A673 (cell line): Measurements from ENCODE around the gene ADAM30.

Experiments used
- EZH2 ChIP-seq: fragments of 200-600 bp; sonication (generic); IDR thresholded peaks from 2 replicates; pipeline ENCODE4 v1.6.1; 2017; ENCODE audit warnings: borderline replicate concordance, low read depth, mild to moderate bottlenecking, mixed read lengths, antibody characterized with exemption, low read length; ENCODE audit not compliant: poor library complexity, severe bottlenecking
- TF ChIP-seq, protein P1 (sequence below): fragments of 300-800, 200-600 bp; sonication (generic); conservative IDR thresholded peaks from 2 replicates; pipeline ENCODE4 v1.5.1; 2017; ENCODE audit warnings: low read depth, mild to moderate bottlenecking, antibody characterized with exemption, low read length, moderate library complexity, mixed read lengths

GRCh38 chr1:119883826-119884225 is 12.5 kb downstream of the ADAM30 start:
- TF ChIP-seq, protein P1, sequence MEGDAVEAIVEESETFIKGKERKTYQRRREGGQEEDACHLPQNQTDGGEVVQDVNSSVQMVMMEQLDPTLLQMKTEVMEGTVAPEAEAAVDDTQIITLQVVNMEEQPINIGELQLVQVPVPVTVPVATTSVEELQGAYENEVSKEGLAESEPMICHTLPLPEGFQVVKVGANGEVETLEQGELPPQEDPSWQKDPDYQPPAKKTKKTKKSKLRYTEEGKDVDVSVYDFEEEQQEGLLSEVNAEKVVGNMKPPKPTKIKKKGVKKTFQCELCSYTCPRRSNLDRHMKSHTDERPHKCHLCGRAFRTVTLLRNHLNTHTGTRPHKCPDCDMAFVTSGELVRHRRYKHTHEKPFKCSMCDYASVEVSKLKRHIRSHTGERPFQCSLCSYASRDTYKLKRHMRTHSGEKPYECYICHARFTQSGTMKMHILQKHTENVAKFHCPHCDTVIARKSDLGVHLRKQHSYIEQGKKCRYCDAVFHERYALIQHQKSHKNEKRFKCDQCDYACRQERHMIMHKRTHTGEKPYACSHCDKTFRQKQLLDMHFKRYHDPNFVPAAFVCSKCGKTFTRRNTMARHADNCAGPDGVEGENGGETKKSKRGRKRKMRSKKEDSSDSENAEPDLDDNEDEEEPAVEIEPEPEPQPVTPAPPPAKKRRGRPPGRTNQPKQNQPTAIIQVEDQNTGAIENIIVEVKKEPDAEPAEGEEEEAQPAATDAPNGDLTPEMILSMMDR: no peak
- no peak for TF ChIP-seq EZH2
